ENCODE results near the gene DDX18.

Gene DDX18

GRCh38 chr2:117834992-117835391 lies 20.5 kb downstream of the DDX18 start:
- DNase-seq (ENCODE audit: low read depth): no peak

- DNase-seq (ENCODE audit: low read depth): peak; percentile 87
These were observed 21.7 kb downstream of the DDX18 start for GRCh38 chr2:117835990-117836760.

GRCh38 chr2:117845304-117845703 lies 30.8 kb downstream of the DDX18 start:
- no peak for DNase-seq (ENCODE audit: low read depth)

- no peak for DNase-seq (ENCODE audit: low read depth)
These were observed 35.5 kb downstream of the DDX18 start for GRCh38 chr2:117850015-117850414.

GRCh38 chr2:117850461-117850860 lies 36.0 kb downstream of the DDX18 start:
- no peak for DNase-seq (ENCODE audit: low read depth)

GRCh38 chr2:117851969-117852368 lies 37.5 kb downstream of the DDX18 start:
- DNase-seq (ENCODE audit: low read depth): no peak

GRCh38 chr2:117853316-117853715 lies 38.8 kb downstream of the DDX18 start:
- DNase-seq (ENCODE audit: low read depth): no peak

- DNase-seq (ENCODE audit: low read depth): no peak
These were observed 39.4 kb downstream of the DDX18 start for GRCh38 chr2:117853873-117854272.

GRCh38 chr2:117854610-117855009 lies 40.1 kb downstream of the DDX18 start:
- no peak for DNase-seq (ENCODE audit: low read depth)

- DNase-seq (ENCODE audit: low read depth): peak; percentile 12
These were observed 41.4 kb downstream of the DDX18 start for GRCh38 chr2:117855886-117856285.

GRCh38 chr2:117856415-117857210 lies 42.1 kb downstream of the DDX18 start:
- DNase-seq (ENCODE audit: low read depth): peak; percentile 98

- DNase-seq (ENCODE audit: low read depth): no peak
These were observed 43.8 kb downstream of the DDX18 start for GRCh38 chr2:117858336-117858735.

- no peak for DNase-seq (ENCODE audit: low read depth)
These were observed 44.5 kb downstream of the DDX18 start for GRCh38 chr2:117858892-117859531.

- no peak for DNase-seq (ENCODE audit: low read depth)
These were observed 45.0 kb downstream of the DDX18 start for GRCh38 chr2:117859532-117859911.

- DNase-seq (ENCODE audit: low read depth): no peak
These were observed 45.6 kb downstream of the DDX18 start for GRCh38 chr2:117859924-117860647.

- no peak for DNase-seq (ENCODE audit: low read depth)
These were observed 48.0 kb downstream of the DDX18 start for GRCh38 chr2:117862459-117862858.

GRCh38 chr2:117875786-117876185 lies 61.3 kb downstream of the DDX18 start:
- no peak for DNase-seq (ENCODE audit: low read depth)

- no peak for DNase-seq (ENCODE audit: low read depth)
These were observed 64.5 kb downstream of the DDX18 start for GRCh38 chr2:117879003-117879402.

All from iris pigment epithelial cell (primary cell).